Bronchial epithelial cell (primary cell): ENCODE data around the gene MCM7. TPM values are rescaled to one million over a fixed set of nuclear protein-coding genes. Genes with fewer than 3 reads are reported as not detected.

Source experiments
- DNase-seq: peaks from one replicate; pipeline ENCODE4 v3.0.0-alpha.2; 2010; ENCODE audit warnings: low read depth
- FAIRE-seq: peaks from 2 replicates; lab custom pipeline; 2011; peaks lifted over from hg19 to GRCh38; lab: Jason Lieb, UNC
- H3K27me3 ChIP-seq: 2 replicates; pipeline ENCODE4 v1.5.1; 2011; ENCODE audit warnings: low read length; ENCODE audit not compliant: control insufficient read depth, insufficient read depth
- H3K36me3 ChIP-seq: 2 replicates; pipeline ENCODE4 v1.5.1; 2011; ENCODE audit warnings: low read length; ENCODE audit not compliant: control insufficient read depth, insufficient read depth
- H3K4me3 ChIP-seq: 2 replicates; pipeline ENCODE4 v1.5.1; 2011; ENCODE audit warnings: mild to moderate bottlenecking, low read depth, low read length, control low read depth
- total RNA-seq: library from RNA; depleted of rRNA; stranded (reverse); fragments of >200 nt; gene quantifications from 2 replicates; pipeline ENCODE4 v1.2.1, GENCODE V29; 2014
- TF ChIP-seq, protein P1 (sequence below): IDR thresholded peaks from 2 replicates; pipeline ENCODE4 v1.5.1; 2011; ENCODE audit warnings: mild to moderate bottlenecking, moderate library complexity, low read length, control low read depth, inconsistent platforms; ENCODE audit not compliant: insufficient read depth, severe bottlenecking

MCM7 gene
- total RNA-seq, 1 donor from 2014 or later, result 46.1 TPM

DNA sequence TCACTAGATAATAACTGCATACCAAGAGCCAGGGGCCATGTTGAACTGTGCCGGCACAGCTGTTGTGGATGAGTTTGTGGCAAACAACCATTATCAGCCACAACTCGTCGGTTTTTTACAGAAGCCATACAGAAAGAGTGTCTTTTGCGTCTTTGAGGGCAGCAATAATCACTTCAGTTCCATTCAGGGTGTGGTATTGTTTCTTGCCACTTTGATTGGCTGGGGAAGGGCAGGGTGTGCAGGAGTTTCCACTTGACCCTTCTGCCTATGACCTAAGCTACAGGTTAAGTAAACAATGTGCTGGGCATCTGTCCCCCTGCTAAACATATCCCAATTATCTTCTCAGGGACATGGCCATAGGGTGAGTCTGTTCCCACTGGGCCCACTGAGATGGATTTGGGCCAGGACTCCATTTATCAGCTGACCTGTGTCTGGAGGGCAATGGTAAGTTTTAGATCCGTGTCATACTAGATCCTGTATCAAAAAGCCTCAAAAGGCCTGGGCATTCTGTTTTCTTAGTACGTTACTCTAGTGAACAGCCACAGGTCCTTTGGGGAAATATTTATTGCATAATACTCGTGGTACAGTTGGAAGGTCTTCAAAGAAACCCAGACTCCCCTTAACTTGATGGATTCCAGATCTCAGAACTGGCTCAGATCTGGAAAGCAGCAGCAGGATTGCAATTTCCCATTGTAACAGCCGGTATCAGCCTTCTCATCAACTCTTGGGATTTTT lies 35.6 kb downstream of the MCM7 start:
- DNase-seq, result no peak
- peaks cover 11% of the 10 kb centered on the region for H3K36me3 ChIP-seq
- no peak overlapping the region for H3K4me3 ChIP-seq
- TF ChIP-seq, protein P1, sequence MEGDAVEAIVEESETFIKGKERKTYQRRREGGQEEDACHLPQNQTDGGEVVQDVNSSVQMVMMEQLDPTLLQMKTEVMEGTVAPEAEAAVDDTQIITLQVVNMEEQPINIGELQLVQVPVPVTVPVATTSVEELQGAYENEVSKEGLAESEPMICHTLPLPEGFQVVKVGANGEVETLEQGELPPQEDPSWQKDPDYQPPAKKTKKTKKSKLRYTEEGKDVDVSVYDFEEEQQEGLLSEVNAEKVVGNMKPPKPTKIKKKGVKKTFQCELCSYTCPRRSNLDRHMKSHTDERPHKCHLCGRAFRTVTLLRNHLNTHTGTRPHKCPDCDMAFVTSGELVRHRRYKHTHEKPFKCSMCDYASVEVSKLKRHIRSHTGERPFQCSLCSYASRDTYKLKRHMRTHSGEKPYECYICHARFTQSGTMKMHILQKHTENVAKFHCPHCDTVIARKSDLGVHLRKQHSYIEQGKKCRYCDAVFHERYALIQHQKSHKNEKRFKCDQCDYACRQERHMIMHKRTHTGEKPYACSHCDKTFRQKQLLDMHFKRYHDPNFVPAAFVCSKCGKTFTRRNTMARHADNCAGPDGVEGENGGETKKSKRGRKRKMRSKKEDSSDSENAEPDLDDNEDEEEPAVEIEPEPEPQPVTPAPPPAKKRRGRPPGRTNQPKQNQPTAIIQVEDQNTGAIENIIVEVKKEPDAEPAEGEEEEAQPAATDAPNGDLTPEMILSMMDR, result no peak
- H3K27me3 ChIP-seq, result no peaks in the 10 kb centered on the region
- FAIRE-seq, result no peak

DNA sequence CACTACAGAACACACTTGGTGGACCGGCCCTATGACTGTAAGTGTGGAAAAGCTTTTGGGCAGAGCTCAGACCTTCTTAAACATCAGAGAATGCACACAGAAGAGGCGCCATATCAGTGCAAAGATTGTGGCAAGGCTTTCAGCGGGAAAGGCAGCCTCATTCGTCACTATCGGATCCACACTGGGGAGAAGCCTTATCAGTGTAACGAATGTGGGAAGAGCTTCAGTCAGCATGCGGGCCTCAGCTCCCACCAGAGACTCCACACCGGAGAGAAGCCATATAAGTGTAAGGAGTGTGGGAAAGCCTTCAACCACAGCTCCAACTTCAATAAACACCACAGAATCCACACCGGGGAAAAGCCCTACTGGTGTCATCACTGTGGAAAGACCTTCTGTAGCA lies 37.0 kb downstream of the MCM7 start:
- peaks cover 7% of the 10 kb centered on the region for H3K36me3 ChIP-seq
- H3K27me3 ChIP-seq, result no peaks in the 10 kb centered on the region
- TF ChIP-seq, protein P1, result no peak
- no peak for FAIRE-seq
- no peak overlapping the region for H3K4me3 ChIP-seq
- no peak for DNase-seq

DNA sequence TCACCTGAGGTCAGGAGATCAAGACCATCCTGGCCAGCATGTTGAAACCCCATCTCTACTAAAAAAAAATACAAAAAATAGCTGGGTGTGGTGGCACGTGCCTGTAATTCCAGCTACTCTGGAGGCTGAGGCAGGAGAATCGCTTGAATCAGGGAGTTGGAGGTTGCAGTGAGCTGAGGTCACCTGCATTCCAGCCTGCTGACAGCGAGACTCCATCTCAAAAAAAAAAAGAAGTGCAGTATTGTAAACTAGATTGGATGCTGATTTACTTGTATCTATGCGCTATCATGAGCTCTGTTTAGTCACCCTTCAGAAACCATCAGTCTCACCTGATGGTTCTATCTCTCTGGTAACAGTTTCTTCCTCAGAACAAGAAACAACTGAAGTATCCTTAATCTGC lies 37.8 kb downstream of the MCM7 start:
- H3K27me3 ChIP-seq, result no peaks in the 10 kb centered on the region
- TF ChIP-seq, protein P1, result no peak
- no peak overlapping the region for H3K4me3 ChIP-seq
- no peak for DNase-seq
- peaks cover 9% of the 10 kb centered on the region for H3K36me3 ChIP-seq
- no peak for FAIRE-seq

DNA sequence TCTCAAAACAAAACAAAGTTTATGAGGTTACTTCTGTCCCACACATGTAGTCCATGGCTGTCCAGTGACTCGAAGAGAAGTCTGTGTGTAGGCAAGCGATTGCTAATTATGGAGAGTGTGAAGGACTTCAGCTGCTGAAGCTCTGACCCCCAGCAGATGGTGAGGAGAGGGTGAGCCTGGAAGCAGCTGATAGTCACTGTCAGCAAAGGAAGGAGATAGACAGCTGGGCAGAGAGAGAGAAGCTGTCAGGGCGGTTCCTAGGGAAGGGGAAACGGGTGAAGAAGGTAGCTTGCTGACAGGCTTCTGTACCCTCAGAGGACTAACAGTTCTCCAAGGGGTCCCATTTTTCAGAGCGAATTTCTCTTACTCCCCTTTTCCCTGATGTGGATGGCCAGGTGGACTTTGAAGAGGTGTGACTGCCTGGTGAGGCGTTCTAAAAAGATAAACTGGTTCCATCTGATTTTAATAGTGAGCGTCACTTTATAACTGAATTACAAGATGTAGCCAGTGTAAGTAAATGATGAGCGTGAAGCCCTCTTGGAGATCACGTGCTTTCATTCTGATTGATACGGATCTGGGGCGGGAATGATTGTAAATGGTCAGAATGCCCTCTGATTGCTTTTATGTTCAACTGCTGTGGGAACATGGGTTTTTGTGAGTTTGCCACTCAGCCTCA lies 39.5 kb downstream of the MCM7 start:
- TF ChIP-seq, protein P1, result no peak
- Histone ChIP-seq H3K27me3 (no peaks in the 10 kb centered on the region), H3K4me3 (no peak overlapping the region), H3K36me3 (peaks cover 18% of the 10 kb centered on the region)
- DNase-seq (no peak), FAIRE-seq (no peak)

DNA sequence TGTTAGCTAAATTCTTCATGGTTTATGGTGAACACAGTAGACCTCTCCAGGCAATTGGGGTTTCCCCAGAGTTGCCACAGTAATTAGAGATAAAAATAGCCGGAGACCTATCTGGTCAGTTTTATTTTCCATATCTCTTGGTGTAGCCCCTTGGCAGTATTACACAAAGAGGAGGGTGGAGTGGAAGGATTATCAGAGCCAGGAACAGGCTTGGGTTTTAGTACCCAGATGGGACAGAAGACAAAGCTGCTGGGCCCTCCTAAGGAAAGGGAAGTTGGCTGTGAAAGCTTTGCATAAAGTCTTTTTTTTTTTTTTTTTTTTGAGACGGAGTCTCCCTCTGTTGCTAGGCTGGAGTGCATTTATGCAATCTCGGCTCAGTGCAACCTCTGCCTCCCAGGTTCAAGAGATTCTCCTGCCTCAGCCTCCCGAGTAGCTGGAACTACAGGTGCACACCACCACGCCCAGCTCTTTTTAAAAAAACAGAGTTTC lies 41.9 kb downstream of the MCM7 start:
- peaks cover 14% of the 10 kb centered on the region for H3K36me3 ChIP-seq

More for the DNA sequence above, 41.9 kb downstream of the MCM7 start:
- FAIRE-seq (no peak), DNase-seq (no peak)
- Histone ChIP-seq H3K4me3 (no peak overlapping the region), H3K27me3 (no peaks in the 10 kb centered on the region)
- TF ChIP-seq, protein P1, result no peak
